GM23248 (cell line): Measurements from ENCODE around the gene ELAVL2. TPM values are rescaled to one million over a fixed set of nuclear protein-coding genes. Genes with fewer than 3 reads are reported as not detected.
A peak's percentile ranks its signal among the peaks of the same experiment; 100 is the strongest.

ENCODE experiments used
- DNase-seq: peaks from one replicate; pipeline ENCODE4 v3.0.0-alpha.2; 2015
- H2AFZ ChIP-seq: fragments of 200-600 bp; sonication (generic); 2 replicates; pipeline ENCODE4 v1.6.1; 2016; ENCODE audit warnings: antibody characterized with exemption
- H3F3A ChIP-seq: fragments of 200-600 bp; sonication (generic); 2 replicates; pipeline ENCODE4 v1.6.1; 2016; ENCODE audit warnings: mild to moderate bottlenecking, antibody characterized with exemption, mixed run types; ENCODE audit not compliant: insufficient read depth
- H3K27ac ChIP-seq: fragments of 200-600 bp; sonication (generic); 2 replicates; pipeline ENCODE4 v1.5.1; 2016; ENCODE audit warnings: mild to moderate bottlenecking
- H3K27me3 ChIP-seq: fragments of 200-600 bp; sonication (generic); replicated peaks from 2 replicates; pipeline ENCODE4 v1.6.1; 2016; ENCODE audit warnings: mild to moderate bottlenecking; ENCODE audit not compliant: insufficient read depth
- H3K36me3 ChIP-seq: fragments of 200-600 bp; sonication (generic); 2 replicates; pipeline ENCODE4 v1.6.1; 2016; ENCODE audit warnings: low read depth, mild to moderate bottlenecking
- H3K4me1 ChIP-seq: fragments of 200-600 bp; sonication (generic); 2 replicates; pipeline ENCODE4 v1.6.1; 2016; ENCODE audit warnings: mild to moderate bottlenecking; ENCODE audit not compliant: insufficient read depth
- H3K4me2 ChIP-seq: fragments of 200-600 bp; sonication (generic); one replicate; pipeline ENCODE4 v1.6.1; 2016; ENCODE audit warnings: mild to moderate bottlenecking; ENCODE audit not compliant: unreplicated experiment
- H3K4me3 ChIP-seq: fragments of 200-600 bp; sonication (generic); 2 replicates; pipeline ENCODE4 v1.5.1; 2016; ENCODE audit warnings: mild to moderate bottlenecking
- H3K79me2 ChIP-seq: fragments of 200-600 bp; sonication (generic); 2 replicates; pipeline ENCODE4 v1.6.1; 2016; ENCODE audit warnings: mild to moderate bottlenecking; ENCODE audit not compliant: insufficient read depth
- H3K9ac ChIP-seq: fragments of 200-600 bp; sonication (generic); 2 replicates; pipeline ENCODE4 v1.6.1; 2016; ENCODE audit warnings: mild to moderate bottlenecking
- H3K9me2 ChIP-seq: fragments of 200-600 bp; sonication (generic); 2 replicates; pipeline ENCODE4 v1.6.1; 2016; ENCODE audit warnings: mixed run types, mild to moderate bottlenecking, moderate library complexity; ENCODE audit not compliant: insufficient read depth
- H3K9me3 ChIP-seq: fragments of 200-600 bp; sonication (generic); one replicate; pipeline ENCODE4 v1.6.1; 2017; ENCODE audit warnings: low read depth
- H4K20me1 ChIP-seq: fragments of 200-600 bp; sonication (generic); 2 replicates; pipeline ENCODE4 v1.6.0; 2016; ENCODE audit not compliant: insufficient read depth
- EZH2 ChIP-seq: fragments of 200-600 bp; sonication (generic); IDR thresholded peaks from 2 replicates; pipeline ENCODE4 v1.6.1; 2018; ENCODE audit warnings: antibody characterized with exemption, mild to moderate bottlenecking; ENCODE audit not compliant: insufficient read depth, poor library complexity, severe bottlenecking
- EZH2phosphoT487 ChIP-seq: fragments of 200-600 bp; sonication (generic); IDR thresholded peaks from 2 replicates; pipeline ENCODE4 v1.6.1; 2018; ENCODE audit warnings: antibody characterized with exemption, moderate library complexity, mild to moderate bottlenecking, low read depth; ENCODE audit not compliant: insufficient read depth
- WGBS, 2 experiments: methylation state at CpG; one replicate each; pipeline ENCODE4 v1.1.6; 2015 to 2017; ENCODE audit warnings: low lambda C conversion rate in 2 of 2, low coverage in 1 of 2; ENCODE audit errors: missing lambda C conversion rate in 2 of 2; 5-methylcytosine and 5-hydroxymethylcytosine counted together
- in situ Hi-C: fragments of 300-500 bp; cut with MboI; formaldehyde crosslinking; loops from 2 replicates; pipeline ENCODE4 v1.15.0; 2020
- polyA plus RNA-seq: library from polyadenylated mRNA; unstranded; fragments of >200 nt; fragmentation: Nextera tagmentation; extraction: Ambion mirVana; gene quantifications from 2 replicates; pipeline ENCODE4 v1.2.1, GENCODE V29; 2016
- total RNA-seq: library from RNA; depleted of rRNA; stranded (reverse); fragments of >200 nt; shearing (Covaris generic); gene quantifications from 2 replicates; pipeline ENCODE4 v1.2.3, GENCODE V29; 2014

Gene ELAVL2
- total and polyA plus RNA-seq, 2 experiments from 2014 or later, result 0.08 TPM; not detected in 1

- TF ChIP-seq EZH2phosphoT487 (no peak), EZH2 (no peak)
- Histone ChIP-seq H3K4me1 (no peaks in the 10 kb centered on the region), H3K4me2 (no peak overlapping the region), H3K9me3 (no peaks in the 10 kb centered on the region), H3K27me3 (no peaks in the 10 kb centered on the region), H3K9ac (no peak overlapping the region), H3K79me2 (no peaks in the 10 kb centered on the region), H4K20me1 (no peaks in the 10 kb centered on the region), H3K9me2 (no peaks in the 10 kb centered on the region), H3K36me3 (no peaks in the 10 kb centered on the region), H3K27ac (no peak overlapping the region), H2AFZ (no peak overlapping the region), H3F3A (no peaks in the 10 kb centered on the region), H3K4me3 (no peak overlapping the region)
- no peak for DNase-seq
- 20 to 30% methylated on average over 5 of the region's 5 CpGs for WGBS, 2 experiments
- in situ Hi-C loops, result no loop called here
Observed at GRCh38 chr9:23777328-23777727, 48.7 kb downstream of the ELAVL2 start.

GRCh38 chr9:23775549-23775948 is 50.5 kb downstream of the ELAVL2 start:
- Histone ChIP-seq H2AFZ (no peak overlapping the region), H3K4me2 (no peak overlapping the region), H4K20me1 (no peaks in the 10 kb centered on the region), H3K9me2 (no peaks in the 10 kb centered on the region), H3K9ac (no peak overlapping the region), H3F3A (no peaks in the 10 kb centered on the region), H3K36me3 (no peaks in the 10 kb centered on the region), H3K27me3 (no peaks in the 10 kb centered on the region), H3K4me3 (no peak overlapping the region), H3K79me2 (no peaks in the 10 kb centered on the region), H3K27ac (no peak overlapping the region), H3K4me1 (no peaks in the 10 kb centered on the region), H3K9me3 (no peaks in the 10 kb centered on the region)
- DNase-seq, result no peak
- 8 to 10% methylated on average over 6 of the region's 6 CpGs for WGBS, 2 experiments
- in situ Hi-C loops, result no loop called here
- no peak for TF ChIP-seq EZH2phosphoT487
- TF ChIP-seq EZH2, result no peak

- no peak overlapping the region for H3K4me3 ChIP-seq
- TF ChIP-seq EZH2, result no peak
- TF ChIP-seq EZH2phosphoT487, result no peak
- H3K4me1 ChIP-seq, result no peaks in the 10 kb centered on the region
- in situ Hi-C loops, result no loop called here
- no peak overlapping the region for H2AFZ ChIP-seq
- no peaks in the 10 kb centered on the region for H3K9me3 ChIP-seq
- H3K9me2 ChIP-seq, result no peaks in the 10 kb centered on the region
- peak; percentile 20 for DNase-seq
- H3K27ac ChIP-seq, result no peak overlapping the region
- H4K20me1 ChIP-seq, result no peaks in the 10 kb centered on the region
- H3K79me2 ChIP-seq, result no peaks in the 10 kb centered on the region
- H3K9ac ChIP-seq, result no peak overlapping the region
- 0% methylated on average over 2 of the region's 2 CpGs for WGBS, 2 experiments
- no peaks in the 10 kb centered on the region for H3K27me3 ChIP-seq
- no peaks in the 10 kb centered on the region for H3F3A ChIP-seq
- no peaks in the 10 kb centered on the region for H3K36me3 ChIP-seq
- no peak overlapping the region for H3K4me2 ChIP-seq
Observed at GRCh38 chr9:23774266-23774665, 51.8 kb downstream of the ELAVL2 start.

GRCh38 chr9:23772385-23772783 is 53.7 kb downstream of the ELAVL2 start:
- Histone ChIP-seq H3K27ac (no peak overlapping the region), H3K79me2 (no peaks in the 10 kb centered on the region), H4K20me1 (no peaks in the 10 kb centered on the region), H3K9ac (no peak overlapping the region), H3F3A (no peaks in the 10 kb centered on the region), H3K9me2 (no peaks in the 10 kb centered on the region), H3K27me3 (no peaks in the 10 kb centered on the region), H2AFZ (no peak overlapping the region), H3K4me1 (no peaks in the 10 kb centered on the region; the same call in 1 of the 2 replicates), H3K36me3 (no peaks in the 10 kb centered on the region), H3K4me3 (no peak overlapping the region), H3K9me3 (no peaks in the 10 kb centered on the region), H3K4me2 (no peak overlapping the region)
- in situ Hi-C loops, result no loop called here
- TF ChIP-seq EZH2phosphoT487 (no peak), EZH2 (no peak)
- DNase-seq, result no peak

- H3K9ac ChIP-seq, result no peak overlapping the region
- H3K36me3 ChIP-seq, result no peaks in the 10 kb centered on the region
- TF ChIP-seq EZH2 (no peak), EZH2phosphoT487 (no peak)
- H3K9me3 ChIP-seq, result no peaks in the 10 kb centered on the region
- H3K4me2 ChIP-seq, result no peak overlapping the region
- no peak overlapping the region for H2AFZ ChIP-seq
- DNase-seq, result no peak
- no peaks in the 10 kb centered on the region for H3K79me2 ChIP-seq
- no peaks in the 10 kb centered on the region; the same call in 1 of the 2 replicates for H3K4me1 ChIP-seq
- no peaks in the 10 kb centered on the region for H3F3A ChIP-seq
- H3K27ac ChIP-seq, result no peak overlapping the region
- H3K4me3 ChIP-seq, result no peak overlapping the region
- H3K9me2 ChIP-seq, result no peaks in the 10 kb centered on the region
- no peaks in the 10 kb centered on the region for H3K27me3 ChIP-seq
- H4K20me1 ChIP-seq, result no peaks in the 10 kb centered on the region
- in situ Hi-C loops, result no loop called here
Observed at GRCh38 chr9:23771746-23772384, 54.2 kb downstream of the ELAVL2 start.
